DOHH2 (cell line): Measurements from ENCODE around the gene ALKBH3.

Source experiments
- EZH2phosphoT487 ChIP-seq: fragments of 200-600 bp; sonication (generic); IDR thresholded peaks from 2 replicates; pipeline ENCODE4 v1.6.1; 2017; ENCODE audit warnings: borderline replicate concordance, mild to moderate bottlenecking, antibody characterized with exemption, low read length, moderate library complexity, mixed read lengths
- TF ChIP-seq, protein P1 (sequence below): fragments of 200-600 bp; sonication (generic); IDR thresholded peaks from one replicate; pipeline ENCODE4 v1.5.1; 2014; ENCODE audit warnings: antibody characterized with exemption, mild to moderate bottlenecking, low read depth, low read length; ENCODE audit not compliant: poor library complexity, severe bottlenecking

DNA sequence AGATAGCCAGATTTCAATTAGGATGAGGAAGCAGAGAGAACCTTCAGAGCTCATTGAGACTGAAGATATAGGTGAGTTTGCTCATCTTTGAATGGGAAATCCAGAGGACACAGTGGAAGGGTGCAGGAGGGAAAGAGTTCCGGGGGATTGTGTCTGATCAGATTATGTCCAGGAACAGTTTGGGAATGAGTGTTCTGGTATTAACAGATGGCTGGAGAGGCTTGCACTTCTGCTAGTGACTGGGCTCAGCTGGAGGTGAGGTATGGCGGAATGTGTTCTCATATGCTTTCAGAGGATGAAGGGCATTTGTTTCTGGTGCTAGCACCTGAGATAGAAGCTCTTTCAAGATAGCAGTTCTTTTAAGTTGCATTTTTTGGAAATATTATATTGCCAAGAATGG lies 27.6 kb downstream of the ALKBH3 start:
- TF ChIP-seq, protein P1, sequence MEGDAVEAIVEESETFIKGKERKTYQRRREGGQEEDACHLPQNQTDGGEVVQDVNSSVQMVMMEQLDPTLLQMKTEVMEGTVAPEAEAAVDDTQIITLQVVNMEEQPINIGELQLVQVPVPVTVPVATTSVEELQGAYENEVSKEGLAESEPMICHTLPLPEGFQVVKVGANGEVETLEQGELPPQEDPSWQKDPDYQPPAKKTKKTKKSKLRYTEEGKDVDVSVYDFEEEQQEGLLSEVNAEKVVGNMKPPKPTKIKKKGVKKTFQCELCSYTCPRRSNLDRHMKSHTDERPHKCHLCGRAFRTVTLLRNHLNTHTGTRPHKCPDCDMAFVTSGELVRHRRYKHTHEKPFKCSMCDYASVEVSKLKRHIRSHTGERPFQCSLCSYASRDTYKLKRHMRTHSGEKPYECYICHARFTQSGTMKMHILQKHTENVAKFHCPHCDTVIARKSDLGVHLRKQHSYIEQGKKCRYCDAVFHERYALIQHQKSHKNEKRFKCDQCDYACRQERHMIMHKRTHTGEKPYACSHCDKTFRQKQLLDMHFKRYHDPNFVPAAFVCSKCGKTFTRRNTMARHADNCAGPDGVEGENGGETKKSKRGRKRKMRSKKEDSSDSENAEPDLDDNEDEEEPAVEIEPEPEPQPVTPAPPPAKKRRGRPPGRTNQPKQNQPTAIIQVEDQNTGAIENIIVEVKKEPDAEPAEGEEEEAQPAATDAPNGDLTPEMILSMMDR = no peak
- TF ChIP-seq EZH2phosphoT487 = no peak
